Stimulated activated CD4-positive, alpha-beta T cell treated with anti-CD3 and anti-CD28 coated beads, Interleukin-2, amount 100 ng/mL, for 24 hours (primary cell): Measurements from ENCODE around the gene DYRK1A.
"Not testable (repeated sequence)": the region's sequence is repeated elsewhere in the genome, so short reads cannot be mapped to it uniquely, and the experiment has no call there.

Experiments
- DNase-seq, 2 donors: peaks; one replicate each; pipeline ENCODE4 v3.0.0-alpha.2; 2020

The DYRK1A gene

DNA sequence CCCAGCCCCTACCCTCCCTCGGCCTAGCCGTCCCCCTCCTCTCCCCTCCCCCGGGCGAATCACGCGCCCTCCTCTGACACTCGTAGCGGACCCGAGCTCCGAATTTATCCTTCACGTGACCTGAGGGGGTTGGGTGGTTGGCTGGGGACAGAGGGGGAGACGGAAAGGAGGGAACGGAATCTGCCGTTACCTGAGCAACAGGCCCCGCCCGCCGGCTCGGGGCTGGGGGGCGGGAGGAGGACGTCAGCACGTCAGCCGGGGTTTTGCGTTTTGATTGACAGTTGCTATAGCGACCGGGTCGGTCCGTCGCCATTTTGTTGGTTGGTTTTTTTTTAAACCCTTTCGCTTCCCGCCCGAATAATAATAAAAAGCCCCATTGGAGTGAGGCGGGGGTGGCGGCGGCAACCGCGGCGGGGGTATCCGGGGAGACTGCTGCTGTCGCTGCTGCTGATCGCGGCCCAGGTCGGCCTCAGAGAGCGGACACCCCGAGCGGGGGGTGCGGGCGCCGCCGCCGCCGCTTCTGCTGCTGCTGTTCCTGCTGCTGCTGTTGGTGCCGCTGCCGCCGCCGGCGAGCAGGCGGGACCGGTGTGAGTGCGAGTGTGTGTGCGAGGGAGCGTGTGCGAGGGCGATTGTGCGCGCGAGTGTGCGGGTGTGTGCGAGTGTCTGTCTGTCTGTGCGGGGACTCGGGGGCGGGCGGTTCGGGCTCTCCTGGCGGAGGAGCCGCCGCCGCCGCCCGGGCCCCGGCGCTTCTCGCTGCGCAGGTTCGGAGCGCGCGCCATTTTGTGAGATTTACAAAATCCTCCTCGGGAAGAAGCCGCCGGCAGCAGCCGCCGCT, at the start of gene DYRK1A:
DYRK1A (plus strand) TSS at position 292 of the 835 bp plus-strand sequence. CDS start 53,602 bp downstream, outside the sequence.
- peak; percentile 96 to 98 for DNase-seq

DNA sequence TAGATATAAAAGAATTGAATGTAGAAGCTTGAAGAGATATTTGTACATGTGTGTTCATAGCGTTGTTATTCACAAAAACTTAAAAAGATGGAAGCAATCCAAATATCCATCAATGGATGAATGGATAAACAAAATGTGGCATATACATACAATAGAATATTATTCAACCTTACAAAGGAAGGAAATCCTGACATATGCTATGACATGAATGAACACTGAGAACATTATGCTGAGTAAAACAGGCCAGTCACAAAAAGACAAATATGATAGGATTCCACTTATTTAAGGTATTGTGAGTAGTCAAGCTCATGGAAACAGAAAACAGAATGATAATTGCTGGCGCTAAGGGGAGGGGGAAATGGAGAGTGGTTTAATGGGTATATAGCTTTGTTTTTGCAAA, 47.0 kb upstream of the DYRK1A start:
- no peak for DNase-seq

DNA sequence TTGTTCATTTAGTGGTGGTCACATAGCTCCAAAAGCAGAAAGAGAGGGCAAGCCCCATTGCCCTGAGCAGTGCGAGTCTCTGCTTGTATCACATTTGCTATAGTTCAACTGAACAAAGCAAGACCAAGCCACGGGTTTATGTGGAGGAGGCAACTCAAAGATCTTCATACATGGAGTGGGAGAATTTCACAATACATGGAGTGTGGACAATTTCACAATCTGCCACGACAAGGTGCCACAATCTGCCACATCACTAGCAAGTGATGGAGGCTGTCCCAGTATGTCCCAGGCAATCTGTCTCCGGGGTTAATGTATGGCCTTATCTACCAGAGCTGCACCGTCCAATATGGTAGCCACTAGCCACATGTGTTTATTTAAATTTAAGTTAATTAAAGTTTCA, 44.5 kb upstream of the DYRK1A start:
- no peak for DNase-seq

GRCh38 chr21:37324558-37324957, 42.0 kb upstream of the DYRK1A start:
- no peak for DNase-seq

DNA sequence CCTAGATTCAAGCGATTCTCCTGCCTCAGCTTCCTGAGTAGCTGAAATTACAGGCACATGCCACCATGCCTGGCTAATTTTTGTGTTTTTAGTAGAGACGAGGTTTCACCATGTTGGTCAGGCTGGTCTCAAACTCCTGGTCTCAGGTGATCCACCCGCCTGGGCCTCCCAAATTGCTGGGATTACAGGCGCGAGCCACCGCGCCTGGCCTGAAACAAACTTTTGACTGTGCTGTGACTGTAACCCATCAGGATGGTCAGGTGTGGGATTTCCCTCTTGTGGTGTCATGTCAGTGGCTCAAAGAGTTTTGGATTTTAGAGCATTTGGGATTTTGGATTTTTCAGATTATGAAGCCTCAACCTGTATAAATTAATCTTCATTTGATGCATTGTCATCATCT, 38.4 kb upstream of the DYRK1A start:
- DNase-seq, result not testable (repeated sequence)

DNA sequence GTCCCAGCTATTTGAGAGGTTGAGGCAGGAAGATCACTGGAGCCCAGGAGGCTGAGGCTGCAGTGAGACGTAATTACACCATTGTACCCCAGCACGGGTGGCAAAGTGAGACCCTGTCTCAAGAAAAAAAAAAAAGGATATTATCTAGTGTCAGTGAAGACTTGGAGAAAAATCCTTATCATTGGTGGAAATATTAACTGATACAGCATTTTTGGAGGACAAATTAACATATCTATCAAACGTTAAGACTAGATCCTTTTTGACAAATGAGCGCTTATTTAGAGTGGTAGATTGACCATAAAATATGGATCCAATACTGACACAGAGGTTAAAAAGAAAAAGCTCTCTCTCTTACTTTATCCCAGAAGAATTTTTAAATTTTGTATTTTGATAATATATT, 35.2 kb upstream of the DYRK1A start:
- DNase-seq, result no peak

DNA sequence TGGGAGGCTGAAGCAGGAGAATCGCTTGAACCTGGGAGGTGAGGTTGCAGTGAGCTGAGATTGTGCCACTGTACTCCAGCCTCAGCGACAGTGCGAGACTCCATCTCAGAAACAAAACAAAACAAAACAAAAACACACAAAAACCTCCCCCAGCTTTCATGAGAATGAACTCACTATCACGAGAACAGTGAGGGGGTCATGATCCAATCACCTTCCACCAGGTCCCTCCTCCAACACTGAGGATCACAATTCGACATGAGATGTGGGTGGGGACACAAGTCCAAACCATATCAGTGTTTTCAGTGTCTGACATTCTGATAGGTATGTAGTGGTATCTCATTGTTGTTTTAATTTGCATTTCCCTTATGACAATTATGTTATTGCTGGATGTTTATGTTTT, 31.5 kb upstream of the DYRK1A start:
- no peak for DNase-seq

GRCh38 chr21:37337179-37337578, 29.4 kb upstream of the DYRK1A start:
- DNase-seq, result no peak

GRCh38 chr21:37337831-37338230, 28.7 kb upstream of the DYRK1A start:
- no peak for DNase-seq

GRCh38 chr21:37338671-37339551, 27.7 kb upstream of the DYRK1A start:
- DNase-seq, result no peak

DNA sequence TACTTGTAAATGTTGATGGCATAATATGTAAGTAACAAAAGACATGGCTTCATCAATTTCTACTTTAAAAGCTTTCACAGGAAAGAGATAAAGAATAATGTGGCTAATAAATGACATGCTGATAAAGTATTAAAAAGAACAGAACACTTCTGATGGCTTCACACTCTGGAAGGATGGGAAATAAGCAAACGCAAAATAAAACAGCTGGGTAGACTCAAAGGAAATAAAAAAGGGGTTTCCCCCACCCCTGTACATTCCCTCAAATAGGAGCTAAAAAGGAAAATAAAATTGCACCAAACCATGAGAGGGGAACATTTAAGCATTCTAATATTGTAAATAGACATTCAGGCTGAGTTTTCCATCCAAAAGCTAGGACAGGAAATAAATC, 27.0 kb upstream of the DYRK1A start:
- DNase-seq, result no peak

DNA sequence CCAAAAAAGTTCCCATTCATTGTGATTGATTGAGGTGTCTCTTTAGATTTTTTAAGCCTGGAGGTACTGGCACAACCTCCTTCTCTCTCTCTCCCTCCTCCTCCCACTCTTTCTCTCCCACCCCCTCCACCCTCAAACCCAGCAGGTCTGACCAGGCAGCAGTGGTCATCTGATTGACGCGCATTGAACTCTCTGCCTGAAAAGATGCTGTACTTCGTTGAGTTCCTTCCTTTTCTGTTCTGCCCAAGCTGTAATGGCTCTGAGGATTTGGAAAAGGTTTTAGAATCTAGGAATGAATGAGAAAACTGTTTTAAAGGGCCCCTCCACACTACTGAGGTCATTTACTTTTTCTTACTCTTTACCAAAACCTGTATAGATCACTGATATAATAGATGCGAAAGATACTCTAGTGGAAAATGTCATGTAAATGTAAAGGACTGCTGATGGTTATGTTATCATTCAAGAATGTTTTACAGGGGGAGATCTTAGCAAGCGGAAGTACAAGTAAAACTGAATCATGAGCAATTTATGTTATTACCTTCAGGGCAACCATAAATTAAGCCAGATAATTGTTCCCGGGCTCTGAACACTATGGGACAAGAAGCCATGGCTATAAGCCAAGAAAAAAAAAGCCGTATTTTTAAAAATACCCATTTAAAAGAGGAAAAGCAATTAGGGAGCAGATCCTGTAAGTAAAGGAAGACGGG, 25.2 kb upstream of the DYRK1A start:
- no peak for DNase-seq

GRCh38 chr21:37342046-37342632, 24.4 kb upstream of the DYRK1A start:
- DNase-seq, result no peak

GRCh38 chr21:37346841-37347430, 19.6 kb upstream of the DYRK1A start:
- no peak for DNase-seq

- no peak for DNase-seq
Observed at GRCh38 chr21:37348664-37349063, 17.9 kb upstream of the DYRK1A start.

DNA sequence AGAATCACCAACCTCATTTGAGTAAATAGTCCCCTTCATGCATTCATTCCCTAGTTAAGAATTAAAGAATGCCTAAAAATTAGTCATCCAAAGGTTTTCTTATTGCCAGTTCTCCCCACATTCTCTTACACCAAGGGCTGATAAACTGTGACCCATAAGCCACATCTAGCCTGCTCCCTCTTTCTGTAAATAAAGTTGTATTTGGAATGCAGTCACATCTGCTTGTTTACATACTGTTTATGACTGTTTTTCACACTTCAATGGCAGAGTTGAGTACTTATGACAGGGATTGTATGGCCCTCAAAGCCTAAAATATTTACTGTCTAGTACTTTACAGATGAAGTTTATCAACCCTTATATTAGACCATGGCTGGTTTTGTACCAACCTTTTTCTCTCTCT, 16.1 kb upstream of the DYRK1A start:
- DNase-seq, result no peak

GRCh38 chr21:37356706-37357105, 9.9 kb upstream of the DYRK1A start:
- no peak for DNase-seq

DNA sequence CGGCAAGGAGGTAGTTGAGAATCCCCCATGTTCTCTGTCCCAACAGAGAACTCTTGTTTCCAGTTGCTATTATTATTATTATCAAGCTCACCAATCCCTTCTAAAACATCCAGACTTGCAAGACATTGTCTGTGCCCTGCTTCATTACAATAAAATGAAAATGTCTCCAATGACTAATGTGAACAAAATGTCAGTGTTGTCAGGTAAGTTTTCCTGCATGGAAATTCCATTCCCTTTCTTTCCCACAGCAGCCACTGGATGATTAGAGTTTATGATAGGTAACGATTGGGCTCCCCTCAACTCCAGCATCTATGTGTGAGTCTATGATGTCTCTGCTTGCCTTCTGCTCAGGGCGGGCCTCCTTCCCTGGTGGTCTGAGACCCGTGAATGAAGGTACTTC, 8.9 kb upstream of the DYRK1A start:
- DNase-seq, result no peak

- DNase-seq, result no peak
Observed at GRCh38 chr21:37358397-37358796, 8.2 kb upstream of the DYRK1A start.

DNA sequence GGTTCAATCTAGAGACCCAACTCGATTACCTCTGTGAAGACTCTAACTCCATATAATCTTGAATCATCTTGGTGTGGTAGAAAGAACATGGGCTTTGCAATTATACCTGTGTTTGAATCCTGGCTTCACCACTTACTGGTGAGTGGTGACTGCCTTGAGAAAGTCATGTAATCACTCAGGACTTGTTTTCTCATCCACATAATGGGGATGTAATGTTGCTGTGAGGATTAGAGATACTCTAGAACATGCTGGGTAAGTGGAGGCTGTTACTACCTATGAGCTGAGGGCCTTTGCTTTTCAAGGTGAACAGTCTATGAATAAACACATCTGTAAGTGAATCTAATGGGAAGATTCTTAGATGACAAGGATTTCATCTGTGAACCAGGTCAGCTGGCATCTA, 2.6 kb upstream of the DYRK1A start:
- no peak for DNase-seq

GRCh38 chr21:37364722-37365121, 1.9 kb upstream of the DYRK1A start:
- no peak for DNase-seq
